Effector CD4-positive, alpha-beta T cell (primary cell): ENCODE data around the gene BRD4.

ENCODE experiments used
- DNase-seq: peaks from one replicate; pipeline ENCODE4 v3.0.0-alpha.2; 2020

The BRD4 gene

GRCh38 chr19:15247107-15248014, 85.0 kb downstream of the BRD4 start:
- no peak for DNase-seq

GRCh38 chr19:15246198-15246481, 86.2 kb downstream of the BRD4 start:
- DNase-seq, result no peak

GRCh38 chr19:15245370-15246197, 86.8 kb downstream of the BRD4 start:
- no peak for DNase-seq

- no peak for DNase-seq
Observed at GRCh38 chr19:15244808-15245207, 87.5 kb downstream of the BRD4 start.

- no peak for DNase-seq
Observed at GRCh38 chr19:15244106-15244803, 88.1 kb downstream of the BRD4 start.

GRCh38 chr19:15243236-15243957, 88.9 kb downstream of the BRD4 start:
- DNase-seq, result no peak

- DNase-seq, result no peak
Observed at GRCh38 chr19:15241259-15241910, 91.0 kb downstream of the BRD4 start.

GRCh38 chr19:15240515-15240914, 91.8 kb downstream of the BRD4 start:
- DNase-seq, result no peak

- no peak for DNase-seq
Observed at GRCh38 chr19:15239337-15239949, 92.9 kb downstream of the BRD4 start.

- DNase-seq, result no peak
Observed at GRCh38 chr19:15238639-15239155, 93.6 kb downstream of the BRD4 start.

GRCh38 chr19:15237759-15238638, 94.3 kb downstream of the BRD4 start:
- no peak for DNase-seq

- DNase-seq, result no peak
Observed at GRCh38 chr19:15236886-15237285, 95.5 kb downstream of the BRD4 start.

GRCh38 chr19:15235781-15236180, 96.6 kb downstream of the BRD4 start:
- no peak for DNase-seq

- no peak for DNase-seq
Observed at GRCh38 chr19:15234431-15235130, 97.8 kb downstream of the BRD4 start.

GRCh38 chr19:15231271-15231670, 101.1 kb downstream of the BRD4 start:
- no peak for DNase-seq

GRCh38 chr19:15227261-15227660, 105.1 kb downstream of the BRD4 start:
- no peak for DNase-seq

GRCh38 chr19:15225760-15226159, 106.6 kb downstream of the BRD4 start:
- no peak for DNase-seq

- no peak for DNase-seq
Observed at GRCh38 chr19:15223649-15224361, 108.5 kb downstream of the BRD4 start.
